Endothelial cell of umbilical vein (primary cell): Measurements from ENCODE around the gene SLC23A2. TPM values are rescaled to one million over a fixed set of nuclear protein-coding genes. Genes with fewer than 3 reads are reported as not detected.

Experiments
- BruUV-seq: library from RNA; stranded (reverse); fragments of 400-500 nt; replicated peaks from 2 replicates; lab custom pipeline; 2021; lab: Mats Ljungman, UMichigan
- CTCF ChIA-PET: fragments of 300-600, 350-600 bp; sonication (Branson Sonifier 250); formaldehyde crosslinking; loops from one replicate; lab custom pipeline; 2021; ENCODE audit warnings: antibody characterized with exemption, inconsistent platforms; lab: Charles Lee
- POLR2A ChIA-PET: fragments of 300-600, 350-600 bp; sonication (Branson Sonifier 250); formaldehyde crosslinking; loops from one replicate; lab custom pipeline; 2021; ENCODE audit warnings: antibody characterized with exemption, inconsistent platforms; lab: Charles Lee
- DNase-seq: peaks from one replicate; pipeline ENCODE4 v3.0.0-alpha.2; 2011; ENCODE audit warnings: low read depth, low spot score
- FAIRE-seq: peaks from 2 replicates; lab custom pipeline; 2011; peaks lifted over from hg19 to GRCh38; lab: Jason Lieb, UNC
- H2AFZ ChIP-seq: 2 replicates; pipeline ENCODE4 v1.6.0; 2012; ENCODE audit warnings: low read depth, low read length, control low read depth, inconsistent platforms
- H3K27ac ChIP-seq: 2 replicates; pipeline ENCODE4 v1.5.1; 2011; ENCODE audit warnings: low read depth, mild to moderate bottlenecking, control low read depth, low read length, moderate library complexity; ENCODE audit not compliant: insufficient read depth
- H3K27me3 ChIP-seq, 2 experiments: 2 replicates each; pipeline versions ENCODE4 v1.6.0 to v1.6.1; 2011; ENCODE audit warnings: low read length in 2 of 2, mixed read lengths in 1 of 2; ENCODE audit not compliant: control insufficient read depth in 2 of 2, insufficient read depth in 2 of 2
- H3K36me3 ChIP-seq, 2 experiments: 2 replicates in 1 of 2; 3 replicates in 1 of 2; pipeline ENCODE4 v1.5.1; 2011; ENCODE audit warnings: low read length in 2 of 2, mild to moderate bottlenecking in 1 of 2, moderate library complexity in 1 of 2; ENCODE audit not compliant: control insufficient read depth in 2 of 2, insufficient read depth in 2 of 2; ENCODE audit errors: extremely low read depth in 1 of 2
- H3K4me1 ChIP-seq: 3 replicates; pipeline ENCODE4 v1.5.1; 2011; ENCODE audit warnings: mild to moderate bottlenecking, low read length; ENCODE audit not compliant: control insufficient read depth, insufficient read depth; ENCODE audit errors: extremely low read depth
- H3K4me2 ChIP-seq: 2 replicates; pipeline ENCODE4 v1.6.1; 2011; ENCODE audit warnings: low read length, control low read depth, mixed read lengths; ENCODE audit not compliant: insufficient read depth
- H3K4me3 ChIP-seq, 3 experiments: fragments of 200-600 bp in 1 of 3; sonication (generic), shearing (Covaris generic) in 1 of 3; replicated peaks in 1 of 3; 2 replicates each; pipeline ENCODE4 v1.5.1; 2011 to 2016; ENCODE audit warnings: control low read depth in 3 of 3, low read length in 3 of 3, mild to moderate bottlenecking in 2 of 3, inconsistent platforms in 1 of 3, low read depth in 1 of 3, moderate library complexity in 1 of 3; ENCODE audit not compliant: insufficient read depth in 1 of 3
- H3K79me2 ChIP-seq: 2 replicates; pipeline ENCODE4 v1.6.0; 2012; ENCODE audit warnings: low read length, inconsistent platforms; ENCODE audit not compliant: control insufficient read depth, insufficient read depth
- H3K9ac ChIP-seq: replicated peaks from 2 replicates; pipeline ENCODE3; 2011; ENCODE audit warnings: low read length, control low read depth; ENCODE audit not compliant: insufficient read depth; ENCODE audit errors: extremely low read depth
- H3K9me1 ChIP-seq: replicated peaks from 3 replicates; pipeline ENCODE4 v1.6.0; 2011; ENCODE audit warnings: mild to moderate bottlenecking, low read length; ENCODE audit not compliant: control insufficient read depth, insufficient read depth; ENCODE audit errors: extremely low read depth
- H3K9me3 ChIP-seq: replicated peaks from 2 replicates; pipeline ENCODE4 v1.5.1; 2012; ENCODE audit warnings: low read length, inconsistent platforms; ENCODE audit not compliant: control insufficient read depth, insufficient read depth
- H4K20me1 ChIP-seq: replicated peaks from 2 replicates; pipeline ENCODE3; 2011; ENCODE audit warnings: mild to moderate bottlenecking, low read length; ENCODE audit not compliant: control insufficient read depth, insufficient read depth; ENCODE audit errors: extremely low read depth
- CTCF ChIP-seq, 2 donors: IDR thresholded peaks; 1 replicate in 1 of 2; 2 replicates in 1 of 2; pipeline ENCODE4 v1.5.1; 2011; ENCODE audit warnings: low read length in 2 of 2, mild to moderate bottlenecking in 2 of 2, moderate library complexity in 2 of 2, control low read depth in 1 of 2, inconsistent platforms in 1 of 2, low read depth in 1 of 2; ENCODE audit not compliant: insufficient read depth in 1 of 2; ENCODE audit errors: extremely low read depth in 1 of 2
- EZH2 ChIP-seq: IDR thresholded peaks from 2 replicates; pipeline ENCODE4 v1.6.1; 2012; ENCODE audit warnings: borderline replicate concordance, low read depth, mild to moderate bottlenecking, moderate library complexity, low read length, inconsistent platforms; ENCODE audit not compliant: severe bottlenecking
- FOS ChIP-seq: IDR thresholded peaks from 2 replicates; pipeline ENCODE4 v1.6.1; 2011; ENCODE audit warnings: mild to moderate bottlenecking, low read length, moderate library complexity, borderline replicate concordance; ENCODE audit not compliant: insufficient read depth
- GATA2 ChIP-seq: IDR thresholded peaks from 2 replicates; pipeline ENCODE4 v1.7.0; 2011; ENCODE audit warnings: low read depth, mild to moderate bottlenecking, moderate library complexity, mixed read lengths, low read length; ENCODE audit not compliant: insufficient read length, insufficient read depth
- JUN ChIP-seq: IDR thresholded peaks from 2 replicates; pipeline ENCODE4 v1.6.1; 2011; ENCODE audit warnings: borderline replicate concordance, low read depth; ENCODE audit not compliant: insufficient read length, insufficient read depth
- MAX ChIP-seq: IDR thresholded peaks from 2 replicates; pipeline ENCODE4 v1.6.1; 2011; ENCODE audit not compliant: insufficient read depth, insufficient read length
- MYC ChIP-seq: IDR thresholded peaks from one replicate; pipeline ENCODE4 v1.6.1; 2011; ENCODE audit warnings: mild to moderate bottlenecking, low read depth, low read length
- POLR2A ChIP-seq: IDR thresholded peaks from 2 replicates; pipeline ENCODE4 v1.6.1; 2012; ENCODE audit warnings: low read depth, mild to moderate bottlenecking, control low read depth, low read length
- POLR2AphosphoS5 ChIP-seq: IDR thresholded peaks from 2 replicates; pipeline ENCODE4 v1.6.1; 2012; ENCODE audit warnings: low read depth, mild to moderate bottlenecking, control low read depth, low read length, moderate library complexity; ENCODE audit not compliant: insufficient read depth
- dilution Hi-C: fragments of 300-500 bp; cut with MboI; formaldehyde crosslinking; loops from one replicate; pipeline ENCODE4 v1.15.0; 2019; ENCODE audit warnings: low sequenced_read_pairs; ENCODE audit not compliant: extremely low pct_ligation_motif_present
- intact Hi-C: fragments of 100-400 bp; cut with micrococcal nuclease; formaldehyde crosslinking; loops from one replicate; pipeline ENCODE4 v1.10.0; 2022
- polyA plus RNA-seq, 4 experiments: library from polyadenylated mRNA; depleted of rRNA in 3 of 4; stranded (reverse) in 3 of 4; unstranded in 1 of 4; fragments of >200 nt; gene quantifications; 2 replicates each; pipeline versions ENCODE4 v1.2.1 to v1.2.3, GENCODE V29; 2011 to 2012; ENCODE audit warnings: missing spikeins in 1 of 4
- total RNA-seq: library from RNA; stranded (reverse); gene quantifications from 2 replicates; pipeline ENCODE4 v1.2.3, GENCODE V29; 2021

Gene SLC23A2
- total and polyA plus RNA-seq, 2 donors (not counting 3 experiments of a cell fraction or from before 2014, with no cell fraction given) = 24.4 to 24.5 TPM

- dilution Hi-C loops = no loop called here
Measured at GRCh38 chr20:4853757-4854560, 147.4 kb downstream of the SLC23A2 start.

More at GRCh38 chr20:4853757-4854560, 147.4 kb downstream of the SLC23A2 start:
- no TSS peak for BruUV-seq
- Histone ChIP-seq H3K36me3 (peaks cover 0 to 11% of the 10 kb centered on the region in 2 experiments), H4K20me1 (no peaks in the 10 kb centered on the region), H3K27me3 (no peaks in the 10 kb centered on the region), H3K27ac (no peak overlapping the region), H3K9ac (no peak overlapping the region), H3K4me3 (no peak overlapping the region), H3K79me2 (no peaks in the 10 kb centered on the region), H3K9me3 (no peaks in the 10 kb centered on the region), H2AFZ (no peak overlapping the region), H3K4me2 (no peak overlapping the region), H3K4me1 (no peaks in the 10 kb centered on the region), H3K9me1 (no peaks in the 10 kb centered on the region)
- intact Hi-C loops = no loop called here
- POLR2A ChIA-PET = no interaction called here
- DNase-seq (no peak), FAIRE-seq (no peak)
- TF ChIP-seq EZH2 (no peak), CTCF (IDR thresholded peaks at IDR 0.05; ENCODE audit: extremely low read depth in 1 of 2, insufficient read depth in 1 of 2, low read depth in 1 of 2, low read length in 2 of 2) (no peak), JUN (no peak), MYC (no peak), POLR2A (no peak), GATA2 (no peak), MAX (no peak), FOS (no peak), POLR2AphosphoS5 (no peak)
- CTCF ChIA-PET = no interaction called here
